IPS-18c (cell line): Measurements from ENCODE around the gene UGT1A10.
"Not testable (repeated sequence)": the region's sequence is repeated elsewhere in the genome, so short reads cannot be mapped to it uniquely, and the experiment has no call there.

Experiments
- H3K4me3 ChIP-seq: 2 replicates; pipeline ENCODE4 v1.7.0; 2013; ENCODE audit warnings: low read depth, mild to moderate bottlenecking, low read length, moderate library complexity; ENCODE audit not compliant: insufficient read depth
- H3K9me3 ChIP-seq: one replicate; pipeline ENCODE4 v1.6.1; 2013; ENCODE audit warnings: mild to moderate bottlenecking, low read length, moderate library complexity; ENCODE audit not compliant: control insufficient read depth, insufficient read depth

UGT1A10 gene

DNA sequence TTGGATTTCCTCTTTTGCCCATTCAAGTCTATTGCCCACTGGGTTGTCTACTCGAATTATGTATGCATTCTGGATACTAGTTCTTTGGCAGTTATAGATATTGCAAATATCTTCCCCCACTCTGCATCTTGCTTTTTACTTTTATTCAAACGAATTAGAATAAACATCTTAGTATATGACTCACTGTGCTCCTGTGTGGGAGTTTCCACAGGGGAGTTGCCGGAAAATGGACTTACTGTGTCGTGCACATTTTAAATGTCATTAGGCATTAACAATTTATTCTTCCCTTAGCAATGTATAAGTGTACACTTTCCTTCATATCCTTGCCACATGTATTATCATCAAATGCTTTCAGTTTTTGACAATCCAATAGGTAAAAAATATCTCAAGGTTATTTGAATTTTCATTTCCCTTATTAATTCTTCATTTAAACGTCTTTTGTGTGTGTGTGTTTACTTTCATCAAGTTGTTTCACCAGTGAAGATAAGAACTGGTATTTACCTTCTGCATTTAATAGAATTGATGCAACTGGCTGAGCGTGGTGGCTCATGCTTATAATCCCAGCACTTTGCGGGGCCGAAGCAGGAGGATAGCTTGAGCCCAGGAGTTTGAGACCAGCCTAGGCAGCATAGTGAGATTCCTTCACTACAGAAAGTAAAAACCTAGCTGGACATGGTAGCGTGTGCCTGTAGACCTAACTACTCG is 71.8 kb downstream of the UGT1A10 start:
- H3K9me3 ChIP-seq = peaks cover 2% of the 10 kb centered on the region
- H3K4me3 ChIP-seq = no peak overlapping the region

GRCh38 chr2:233708942-233709341 is 72.7 kb downstream of the UGT1A10 start:
- H3K4me3 ChIP-seq = no peak overlapping the region
- H3K9me3 ChIP-seq = peaks cover 2% of the 10 kb centered on the region

DNA sequence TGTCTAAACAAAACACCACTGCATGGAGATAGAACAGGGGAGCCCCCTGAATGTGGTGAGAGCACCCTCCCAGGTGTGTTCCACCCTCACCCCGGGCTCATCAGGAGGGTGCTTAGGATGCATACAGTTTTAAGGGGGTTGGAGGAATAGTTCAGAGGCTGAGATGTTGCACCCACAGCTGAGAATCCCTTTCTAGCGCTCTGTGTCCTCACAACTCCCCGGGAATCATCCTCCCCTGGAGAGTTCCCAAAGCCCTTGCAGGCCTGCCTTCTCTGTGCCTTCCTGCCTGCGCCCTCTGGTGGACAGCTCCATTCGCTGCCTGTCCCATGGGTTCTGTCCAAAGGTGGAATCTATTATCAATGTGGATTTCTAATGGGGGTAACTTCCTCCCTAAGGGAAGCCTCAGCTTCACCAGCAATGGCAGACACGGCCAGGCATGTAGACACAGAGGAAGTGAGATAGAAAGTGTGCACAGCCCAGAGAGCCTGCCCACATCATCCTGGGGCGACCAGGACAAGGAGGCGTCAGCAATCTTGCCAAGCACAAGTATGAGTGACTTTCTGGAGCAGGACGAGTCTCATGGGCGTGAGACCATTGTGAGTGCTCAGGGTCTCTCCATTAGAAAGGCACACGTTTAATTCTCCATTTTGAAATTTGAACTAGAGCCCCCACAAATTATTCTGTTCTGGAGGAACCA is 75.2 kb downstream of the UGT1A10 start:
- no peak overlapping the region for H3K4me3 ChIP-seq

GRCh38 chr2:233712611-233713261 is 76.5 kb downstream of the UGT1A10 start, which contains the start of gene UGT1A5:
Gene UGT1A5 (plus strand): TSS chr2:233712907. CDS start chr2:233712992, 85 bp downstream.
- Histone ChIP-seq H3K9me3 (peaks cover 2% of the 10 kb centered on the region), H3K4me3 (no peak within 1 kb of the TSS)

More for the DNA sequence above, 75.2 kb downstream of the UGT1A10 start:
- peaks cover 2% of the 10 kb centered on the region for H3K9me3 ChIP-seq

GRCh38 chr2:233713262-233713615 is 77.0 kb downstream of the UGT1A10 start:
- Histone ChIP-seq H3K9me3 (peaks cover 2% of the 10 kb centered on the region), H3K4me3 (no peak overlapping the region)

DNA sequence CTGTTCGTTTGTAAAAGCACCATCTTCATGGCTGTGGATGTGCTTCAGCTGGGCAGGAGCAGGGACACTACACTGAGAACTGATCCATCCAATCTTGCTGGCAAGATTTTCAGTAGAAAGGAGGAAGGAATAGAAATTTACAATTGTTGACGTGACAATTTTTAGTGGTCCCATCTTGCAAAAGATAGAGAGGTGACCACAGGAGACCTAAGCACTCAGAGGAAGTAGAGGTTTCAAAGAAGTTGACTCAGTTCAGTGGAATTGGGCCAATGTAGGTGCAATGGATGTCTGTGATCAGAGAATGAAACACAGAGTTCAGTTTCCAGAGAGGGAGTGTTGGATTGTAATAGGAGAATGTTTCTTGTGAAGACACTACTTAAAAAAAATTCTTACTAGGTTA is 77.9 kb downstream of the UGT1A10 start:
- H3K4me3 ChIP-seq = no peak overlapping the region
- peaks cover 2% of the 10 kb centered on the region for H3K9me3 ChIP-seq

GRCh38 chr2:233718552-233718951 is 82.3 kb downstream of the UGT1A10 start, which contains the start of gene UGT1A4:
Gene UGT1A4 (plus strand): TSS chr2:233718736. CDS start chr2:233718821, 85 bp downstream.
- no peaks in the 10 kb centered on the region for H3K9me3 ChIP-seq
- no peak within 1 kb of the TSS for H3K4me3 ChIP-seq

DNA sequence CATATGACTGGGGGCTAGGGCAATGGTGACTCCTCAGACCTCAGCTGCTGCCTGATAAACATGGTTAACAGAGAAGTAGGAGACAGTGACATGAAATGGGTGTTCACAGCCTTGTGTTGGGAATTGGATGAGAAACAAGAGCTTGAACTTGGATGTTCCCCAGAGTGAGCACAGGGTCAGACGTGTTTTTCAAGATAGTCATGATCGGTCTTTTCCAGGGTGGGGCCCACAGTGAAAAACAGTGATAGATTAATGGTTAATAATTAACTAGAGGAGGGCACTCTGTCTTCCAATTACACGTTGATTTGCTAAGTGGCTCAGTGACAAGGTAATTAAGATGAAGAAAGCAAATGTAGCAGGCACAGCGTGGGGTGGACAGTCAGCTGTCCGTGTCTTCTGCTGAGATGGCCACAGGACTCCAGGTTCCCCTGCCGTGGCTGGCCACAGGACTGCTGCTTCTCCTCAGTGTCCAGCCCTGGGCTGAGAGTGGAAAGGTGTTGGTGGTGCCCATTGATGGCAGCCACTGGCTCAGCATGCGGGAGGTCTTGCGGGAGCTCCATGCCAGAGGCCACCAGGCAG is 92.6 kb downstream of the UGT1A10 start, which contains the start of gene UGT1A3:
TSS of gene UGT1A3 (plus strand) at position 320 of the 579 bp plus-strand sequence. CDS start at position 405, 85 bp downstream.
- Histone ChIP-seq H3K4me3 (no peak within 1 kb of the TSS), H3K9me3 (peaks cover 4% of the 10 kb centered on the region)

GRCh38 chr2:233736868-233737653 is 100.8 kb downstream of the UGT1A10 start:
- not testable (repeated sequence) for H3K9me3 ChIP-seq, H3K4me3 ChIP-seq

GRCh38 chr2:233740870-233741269 is 104.6 kb downstream of the UGT1A10 start:
- peaks cover 2% of the 10 kb centered on the region for H3K9me3 ChIP-seq
- no peak overlapping the region for H3K4me3 ChIP-seq

GRCh38 chr2:233743464-233744259 is 107.4 kb downstream of the UGT1A10 start:
- Histone ChIP-seq H3K4me3 (no peak overlapping the region), H3K9me3 (peaks cover 2% of the 10 kb centered on the region)

- H3K4me3 ChIP-seq = no peak overlapping the region
- peaks cover 2% of the 10 kb centered on the region for H3K9me3 ChIP-seq
Observed at GRCh38 chr2:233745073-233745755, 109.0 kb downstream of the UGT1A10 start.

DNA sequence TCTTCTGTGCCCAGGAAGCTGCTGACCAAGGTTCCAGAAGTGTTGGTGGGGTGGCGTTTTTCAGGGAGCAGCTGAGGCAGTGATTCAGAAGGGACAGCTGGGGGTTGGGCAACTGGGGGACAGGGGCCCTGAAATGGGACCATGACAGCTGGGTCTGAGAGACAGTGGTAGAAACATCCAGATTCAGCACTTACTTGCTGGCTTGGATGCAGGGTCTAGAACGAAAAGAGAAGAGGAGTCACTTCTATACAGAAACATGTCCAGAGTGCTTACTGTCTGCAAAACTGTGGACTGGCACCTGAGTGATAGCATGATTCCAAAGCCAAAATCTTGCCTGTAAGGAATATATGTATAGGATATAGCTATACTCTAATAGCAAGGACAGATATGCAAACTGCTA is 109.6 kb downstream of the UGT1A10 start:
- H3K4me3 ChIP-seq, H3K9me3 ChIP-seq: not testable (repeated sequence)

GRCh38 chr2:233746475-233747282 is 110.4 kb downstream of the UGT1A10 start:
- Histone ChIP-seq H3K4me3 (no peak overlapping the region), H3K9me3 (peaks cover 6% of the 10 kb centered on the region)

GRCh38 chr2:233747283-233747544 is 111.0 kb downstream of the UGT1A10 start:
- H3K4me3 ChIP-seq = no peak overlapping the region
- H3K9me3 ChIP-seq = peaks cover 4% of the 10 kb centered on the region
